CD4-positive, alpha-beta memory T cell (primary cell): Measurements from ENCODE around the gene RPRML. TPM values are rescaled to one million over a fixed set of nuclear protein-coding genes. Genes with fewer than 3 reads are reported as not detected.
A peak's percentile ranks its signal among the peaks of the same experiment; 100 is the strongest.

Source experiments
- CTCF ChIA-PET: fragments of 350-600 bp; sonication (Branson Sonifier 250); formaldehyde crosslinking; loops from one replicate; lab custom pipeline; 2021; ENCODE audit warnings: inconsistent platforms; ENCODE audit not compliant: partially characterized antibody; lab: Charles Lee
- POLR2A ChIA-PET: fragments of 350-600 bp; sonication (Branson Sonifier 250); formaldehyde crosslinking; loops from one replicate; lab custom pipeline; 2021; ENCODE audit not compliant: partially characterized antibody; lab: Charles Lee
- DNase-seq, 5 donors: peaks; one replicate each; pipeline versions ENCODE4 v3.0.0 to v3.0.0-alpha.2; 2020 to 2022; ENCODE audit warnings: mixed read lengths in 1 of 5
- H3K27ac ChIP-seq: one replicate; pipeline ENCODE4 v1.7.0; 2013; ENCODE audit warnings: low read depth, low read length
- H3K27me3 ChIP-seq: 2 replicates; pipeline ENCODE4 v1.7.0; 2013; ENCODE audit warnings: mild to moderate bottlenecking, low read length, moderate library complexity; ENCODE audit not compliant: insufficient read depth
- H3K36me3 ChIP-seq: 2 replicates; pipeline ENCODE4 v1.7.0; 2013; ENCODE audit warnings: mild to moderate bottlenecking, low read length, moderate library complexity; ENCODE audit not compliant: insufficient read depth
- H3K4me1 ChIP-seq: 2 replicates; pipeline ENCODE4 v1.7.0; 2013; ENCODE audit warnings: mild to moderate bottlenecking, low read length, moderate library complexity; ENCODE audit not compliant: insufficient read depth
- H3K4me3 ChIP-seq, 2 donors: one replicate each; pipeline ENCODE4 v1.7.0; 2013; ENCODE audit warnings: low read length in 2 of 2, mild to moderate bottlenecking in 1 of 2
- H3K9me3 ChIP-seq, 2 donors: one replicate each; pipeline ENCODE4 v1.7.0; 2013; ENCODE audit warnings: low read length in 2 of 2, control low read depth in 1 of 2; ENCODE audit not compliant: control insufficient read depth in 1 of 2
- H3K27ac Mint-ChIP-seq, 7 donors: one replicate each; pipeline ENCODE4 v1.8.0; 2020 to 2021; ENCODE audit warnings: mixed read lengths in 7 of 7, mild to moderate bottlenecking in 6 of 7, inconsistent platforms in 3 of 7, moderate library complexity in 3 of 7
- H3K27me3 Mint-ChIP-seq, 2 donors: one replicate each; pipeline ENCODE4 v1.8.0; 2020 to 2021; ENCODE audit warnings: mixed read lengths in 2 of 2
- H3K36me3 Mint-ChIP-seq, 2 donors: one replicate each; pipeline ENCODE4 v1.8.0; 2020 to 2021; ENCODE audit warnings: mixed read lengths in 2 of 2, inconsistent platforms in 1 of 2, mild to moderate bottlenecking in 1 of 2
- H3K4me1 Mint-ChIP-seq, 4 donors: one replicate each; pipeline ENCODE4 v1.8.0; 2020 to 2021; ENCODE audit warnings: mixed read lengths in 4 of 4, mild to moderate bottlenecking in 1 of 4
- H3K4me3 Mint-ChIP-seq, 8 donors: one replicate each; pipeline ENCODE4 v1.8.0; 2020 to 2021; ENCODE audit warnings: mixed read lengths in 8 of 8, mild to moderate bottlenecking in 7 of 8, moderate library complexity in 6 of 8, inconsistent platforms in 3 of 8
- H3K9me3 Mint-ChIP-seq, 8 donors: one replicate each; pipeline ENCODE4 v1.8.0; 2020 to 2021; ENCODE audit warnings: mixed read lengths in 8 of 8, mild to moderate bottlenecking in 5 of 8, inconsistent platforms in 3 of 8, moderate library complexity in 1 of 8
- intact Hi-C: fragments of 100-400 bp; cut with micrococcal nuclease; formaldehyde crosslinking; loops from one replicate; pipeline ENCODE4 v1.15.1; 2023
- polyA plus RNA-seq, 2 donors: library from polyadenylated mRNA; unstranded; fragments of 300-500 nt; fragmentation: Illumina TruSeq; gene quantifications; one replicate each; pipeline ENCODE4 v1.2.3, GENCODE V29; 2021
- total RNA-seq, 2 experiments: library from RNA; stranded (reverse); gene quantifications; one replicate each; pipeline ENCODE4 v1.2.3, GENCODE V29; 2021

RPRML gene
- total and polyA plus RNA-seq, 4 experiments from 2014 or later: not detected

- ChIA-PET POLR2A (no interaction called here), CTCF (interaction anchor here (1.0 to 3.5 kb wide), 2 partner anchors 10 to 12 kb away, joined by 3 to 22 read pairs; no protein-coding TSS in a partner anchor)
- no peak overlapping the region for H3K27ac Mint-ChIP-seq
- Histone ChIP-seq H3K27ac (no peak overlapping the region), H3K27me3 (no peaks in the 10 kb centered on the region), H3K4me3 (no peak overlapping the region), H3K36me3 (peaks cover 4% of the 10 kb centered on the region), H3K4me1 (no peaks in the 10 kb centered on the region), H3K9me3 (no peaks in the 10 kb centered on the region)
- H3K9me3 Mint-ChIP-seq: no peaks in the 10 kb centered on the region
- no peak overlapping the region for H3K4me3 Mint-ChIP-seq
- peaks cover 10% of the 10 kb centered on the region in 2 donors for H3K36me3 Mint-ChIP-seq
- peaks cover 0 to 1% of the 10 kb centered on the region in 2 donors for H3K27me3 Mint-ChIP-seq
- DNase-seq: no peak
- no peaks in the 10 kb centered on the region for H3K4me1 Mint-ChIP-seq
- intact Hi-C loops: no loop called here
These were observed 27.3 kb downstream of the RPRML start for GRCh38 chr17:46951706-46952105.

- DNase-seq: no peak
- ChIA-PET CTCF (interaction anchor here (3.5 kb wide), 1 partner anchor 9 kb away, joined by 22 read pairs; no protein-coding TSS in a partner anchor), POLR2A (no interaction called here)
- Histone ChIP-seq H3K4me1 (no peaks in the 10 kb centered on the region), H3K9me3 (no peaks in the 10 kb centered on the region), H3K4me3 (no peak overlapping the region), H3K27me3 (no peaks in the 10 kb centered on the region), H3K27ac (no peak overlapping the region), H3K36me3 (peaks cover 4% of the 10 kb centered on the region)
- no peaks in the 10 kb centered on the region for H3K4me1 Mint-ChIP-seq
- H3K27me3 Mint-ChIP-seq: peaks cover 0 to 1% of the 10 kb centered on the region in 2 donors
- H3K4me3 Mint-ChIP-seq: no peak overlapping the region
- H3K9me3 Mint-ChIP-seq: no peaks in the 10 kb centered on the region
- intact Hi-C loops: no loop called here
- peaks cover 8 to 10% of the 10 kb centered on the region in 2 donors for H3K36me3 Mint-ChIP-seq
- no peak overlapping the region for H3K27ac Mint-ChIP-seq
These were observed 27.9 kb downstream of the RPRML start for GRCh38 chr17:46950997-46951621.

- Mint-ChIP-seq H3K27ac (peak overlapping the region in 1 of 7 donors; percentile 25), H3K4me3 (no peak overlapping the region), H3K36me3 (peaks cover 2 to 6% of the 10 kb centered on the region in 2 donors), H3K27me3 (peaks cover 0 to 1% of the 10 kb centered on the region in 2 donors), H3K4me1 (peaks cover 0 to under 1% (median under 1%) of the 10 kb centered on the region in 4 donors), H3K9me3 (no peaks in the 10 kb centered on the region)
- H3K4me1 ChIP-seq: no peaks in the 10 kb centered on the region
- H3K27me3 ChIP-seq: no peaks in the 10 kb centered on the region
- H3K36me3 ChIP-seq: no peaks in the 10 kb centered on the region
- no peak overlapping the region for H3K4me3 ChIP-seq
- no peaks in the 10 kb centered on the region for H3K9me3 ChIP-seq
- CTCF ChIA-PET: interaction anchor here (3.5 kb wide), 1 partner anchor 9 kb away, joined by 22 read pairs; no protein-coding TSS in a partner anchor
- intact Hi-C loops: no loop called here
- no peak for DNase-seq
- no peak overlapping the region for H3K27ac ChIP-seq
- POLR2A ChIA-PET: no interaction called here
These were observed 28.6 kb downstream of the RPRML start for GRCh38 chr17:46950342-46950996.

GRCh38 chr17:46949291-46950174, 29.5 kb downstream of the RPRML start:
- no peak overlapping the region for H3K4me3 Mint-ChIP-seq
- peaks cover 0 to 8% (median 3%) of the 10 kb centered on the region in 4 donors for H3K4me1 Mint-ChIP-seq
- intact Hi-C loops: no loop called here
- H3K4me3 ChIP-seq: no peak overlapping the region
- peaks cover 0 to 2% (median 0%) of the 10 kb centered on the region in 8 donors for H3K9me3 Mint-ChIP-seq
- DNase-seq: no peak
- H3K9me3 ChIP-seq: no peaks in the 10 kb centered on the region
- H3K36me3 ChIP-seq: no peaks in the 10 kb centered on the region
- CTCF ChIA-PET: interaction anchor here (1.2 to 3.5 kb wide), 2 partner anchors 8 to 10 kb away, joined by 3 to 22 read pairs; no protein-coding TSS in a partner anchor
- no peaks in the 10 kb centered on the region for H3K4me1 ChIP-seq
- POLR2A ChIA-PET: no interaction called here
- peak overlapping the region in 1 of 7 donors; percentile 25 for H3K27ac Mint-ChIP-seq
- H3K36me3 Mint-ChIP-seq: peaks cover 0 to 6% of the 10 kb centered on the region in 2 donors
- no peaks in the 10 kb centered on the region for H3K27me3 ChIP-seq
- H3K27ac ChIP-seq: no peak overlapping the region
- H3K27me3 Mint-ChIP-seq: peaks cover 0 to 1% of the 10 kb centered on the region in 2 donors

- peaks cover 0 to 2% (median 0%) of the 10 kb centered on the region in 8 donors for H3K9me3 Mint-ChIP-seq
- Histone ChIP-seq H3K9me3 (no peaks in the 10 kb centered on the region), H3K4me3 (no peak overlapping the region), H3K36me3 (no peaks in the 10 kb centered on the region), H3K27ac (no peak overlapping the region), H3K4me1 (peaks cover 9% of the 10 kb centered on the region), H3K27me3 (no peaks in the 10 kb centered on the region)
- peak overlapping the region in 1 of 7 donors; percentile 35 for H3K27ac Mint-ChIP-seq
- H3K4me1 Mint-ChIP-seq: peaks cover 4 to 16% (median 10%) of the 10 kb centered on the region in 4 donors
- peaks cover 0 to 6% of the 10 kb centered on the region in 2 donors for H3K36me3 Mint-ChIP-seq
- intact Hi-C loops: no loop called here
- CTCF ChIA-PET: interaction anchor here (1.2 kb wide), 1 partner anchor 9 kb away, joined by 3 read pairs; no protein-coding TSS in a partner anchor
- DNase-seq: no peak
- POLR2A ChIA-PET: no interaction called here
- H3K4me3 Mint-ChIP-seq: no peak overlapping the region
- H3K27me3 Mint-ChIP-seq: peaks cover 0 to 1% of the 10 kb centered on the region in 2 donors
These were observed 30.5 kb downstream of the RPRML start for GRCh38 chr17:46948544-46948943.

- peaks cover 17% of the 10 kb centered on the region for H3K4me1 ChIP-seq
- no peak for DNase-seq
- H3K4me3 ChIP-seq: no peak overlapping the region
- H3K27me3 Mint-ChIP-seq: peaks cover 0 to 1% of the 10 kb centered on the region in 2 donors
- no peak overlapping the region for H3K4me3 Mint-ChIP-seq
- H3K4me1 Mint-ChIP-seq: peaks cover 7 to 23% (median 14%) of the 10 kb centered on the region in 4 donors
- ChIA-PET CTCF (no interaction called here), POLR2A (no interaction called here)
- no peaks in the 10 kb centered on the region for H3K27me3 ChIP-seq
- H3K9me3 ChIP-seq: no peaks in the 10 kb centered on the region
- H3K36me3 Mint-ChIP-seq: peaks cover 0 to 8% of the 10 kb centered on the region in 2 donors
- H3K27ac ChIP-seq: no peak overlapping the region
- no peak overlapping the region for H3K27ac Mint-ChIP-seq
- peaks cover 0 to 2% (median 0%) of the 10 kb centered on the region in 8 donors for H3K9me3 Mint-ChIP-seq
- no peaks in the 10 kb centered on the region for H3K36me3 ChIP-seq
- intact Hi-C loops: no loop called here
These were observed 31.8 kb downstream of the RPRML start for GRCh38 chr17:46947216-46947615.
